ENCODE measurements around the gene PMM2.

DNA sequence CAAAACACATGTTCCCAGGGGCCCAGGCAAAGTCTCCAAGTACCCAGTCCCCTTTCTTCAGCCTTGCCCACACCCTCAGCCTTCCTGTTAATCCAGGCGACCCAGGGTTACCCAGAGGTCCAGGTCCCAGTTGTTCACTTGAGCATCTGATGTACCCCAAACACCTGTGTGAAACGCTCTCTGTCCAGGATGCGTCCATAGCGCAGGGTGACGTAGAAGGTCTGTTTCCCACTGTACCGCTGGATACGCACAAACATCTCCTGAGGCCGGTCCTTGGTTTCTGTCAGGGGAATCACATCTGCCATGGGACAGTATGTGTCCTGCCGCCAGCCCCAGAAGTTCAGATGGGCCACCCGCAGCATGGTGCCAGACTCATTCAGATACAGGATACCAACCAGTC is 1.8 kb upstream of the PMM2 start:
- TF ChIP-seq, protein P1, sequence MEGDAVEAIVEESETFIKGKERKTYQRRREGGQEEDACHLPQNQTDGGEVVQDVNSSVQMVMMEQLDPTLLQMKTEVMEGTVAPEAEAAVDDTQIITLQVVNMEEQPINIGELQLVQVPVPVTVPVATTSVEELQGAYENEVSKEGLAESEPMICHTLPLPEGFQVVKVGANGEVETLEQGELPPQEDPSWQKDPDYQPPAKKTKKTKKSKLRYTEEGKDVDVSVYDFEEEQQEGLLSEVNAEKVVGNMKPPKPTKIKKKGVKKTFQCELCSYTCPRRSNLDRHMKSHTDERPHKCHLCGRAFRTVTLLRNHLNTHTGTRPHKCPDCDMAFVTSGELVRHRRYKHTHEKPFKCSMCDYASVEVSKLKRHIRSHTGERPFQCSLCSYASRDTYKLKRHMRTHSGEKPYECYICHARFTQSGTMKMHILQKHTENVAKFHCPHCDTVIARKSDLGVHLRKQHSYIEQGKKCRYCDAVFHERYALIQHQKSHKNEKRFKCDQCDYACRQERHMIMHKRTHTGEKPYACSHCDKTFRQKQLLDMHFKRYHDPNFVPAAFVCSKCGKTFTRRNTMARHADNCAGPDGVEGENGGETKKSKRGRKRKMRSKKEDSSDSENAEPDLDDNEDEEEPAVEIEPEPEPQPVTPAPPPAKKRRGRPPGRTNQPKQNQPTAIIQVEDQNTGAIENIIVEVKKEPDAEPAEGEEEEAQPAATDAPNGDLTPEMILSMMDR (conservative IDR thresholded peaks at IDR 0.05; ENCODE audit: low read depth, low read length), result no peak
- TF ChIP-seq EZH2phosphoT487 (IDR thresholded peaks at IDR 0.05; ENCODE audit: borderline replicate concordance, low read length), result no peak
